ENCODE results near the gene MSRB3. TPM values are rescaled to one million over a fixed set of nuclear protein-coding genes. Genes with fewer than 3 reads are reported as not detected.
A peak's percentile ranks its signal among the peaks of the same experiment; 100 is the strongest.

The MSRB3 gene
- total RNA-seq, 3 donors from 2014 or later: 8.1 to 154 (median 18.3) TPM

DNA sequence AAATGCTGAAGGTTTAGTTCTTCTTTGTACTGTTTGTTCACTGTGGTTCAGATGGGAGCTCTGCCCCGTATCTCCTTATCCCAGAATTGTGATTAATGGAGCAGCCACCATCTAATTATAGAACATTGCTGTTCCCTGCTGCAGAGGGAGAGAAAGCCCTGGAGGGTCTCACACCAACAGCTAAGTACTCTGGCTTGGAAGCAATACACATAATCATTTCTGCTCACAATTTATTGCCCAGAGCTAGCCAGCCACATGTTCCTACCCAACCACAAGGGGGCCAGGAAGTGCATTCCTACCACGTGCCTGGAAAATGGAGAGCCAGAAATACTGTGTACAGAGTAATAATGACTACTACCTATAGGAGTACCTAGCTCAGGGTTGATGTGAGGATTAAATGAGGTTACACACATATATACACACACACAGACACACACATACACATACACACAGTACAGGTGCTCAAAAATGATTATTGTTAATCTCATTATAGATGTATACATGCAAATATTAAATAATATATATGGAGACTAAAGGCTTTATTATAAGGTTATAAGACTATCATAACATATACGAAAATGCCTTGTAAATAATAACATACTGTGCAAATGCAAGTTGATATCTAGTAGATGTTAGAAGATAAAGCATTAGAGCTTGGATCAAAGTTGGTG is 22.3 kb downstream of the MSRB3 start:
- H3K4me1 ChIP-seq (ENCODE audit: low read depth): no peaks in the 10 kb centered on the region
- DNase-seq: no peak

DNA sequence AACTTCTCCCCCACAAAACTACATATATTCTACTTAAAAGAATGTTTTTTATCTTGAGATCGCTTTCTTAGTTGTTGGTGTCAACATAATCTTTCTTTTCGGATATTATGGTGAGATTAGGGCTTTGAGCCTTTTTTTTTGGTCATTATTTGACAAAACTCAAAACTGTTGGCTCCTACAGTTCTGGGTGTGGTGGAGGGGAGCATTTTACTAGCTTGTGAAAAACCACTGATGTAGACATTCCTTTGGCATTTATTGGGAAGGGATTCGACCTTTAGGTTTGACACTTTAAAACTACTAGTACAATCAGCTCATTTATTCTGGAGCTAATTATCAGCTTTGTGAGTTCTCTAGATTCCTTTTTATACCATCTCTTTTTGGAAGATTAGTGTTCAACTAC is 24.4 kb downstream of the MSRB3 start:
- Histone ChIP-seq H3K9me3 (no peaks in the 10 kb centered on the region), H3K36me3 (ENCODE audit: low read depth) (no peaks in the 10 kb centered on the region), H3K4me3 (no peak overlapping the region), H3K4me1 (ENCODE audit: low read depth) (no peaks in the 10 kb centered on the region)
- intact Hi-C loops (cut with DNase I, micrococcal nuclease): no loop called here
- DNase-seq (no peak), ATAC-seq (no peak)
- TF ChIP-seq, protein P1, sequence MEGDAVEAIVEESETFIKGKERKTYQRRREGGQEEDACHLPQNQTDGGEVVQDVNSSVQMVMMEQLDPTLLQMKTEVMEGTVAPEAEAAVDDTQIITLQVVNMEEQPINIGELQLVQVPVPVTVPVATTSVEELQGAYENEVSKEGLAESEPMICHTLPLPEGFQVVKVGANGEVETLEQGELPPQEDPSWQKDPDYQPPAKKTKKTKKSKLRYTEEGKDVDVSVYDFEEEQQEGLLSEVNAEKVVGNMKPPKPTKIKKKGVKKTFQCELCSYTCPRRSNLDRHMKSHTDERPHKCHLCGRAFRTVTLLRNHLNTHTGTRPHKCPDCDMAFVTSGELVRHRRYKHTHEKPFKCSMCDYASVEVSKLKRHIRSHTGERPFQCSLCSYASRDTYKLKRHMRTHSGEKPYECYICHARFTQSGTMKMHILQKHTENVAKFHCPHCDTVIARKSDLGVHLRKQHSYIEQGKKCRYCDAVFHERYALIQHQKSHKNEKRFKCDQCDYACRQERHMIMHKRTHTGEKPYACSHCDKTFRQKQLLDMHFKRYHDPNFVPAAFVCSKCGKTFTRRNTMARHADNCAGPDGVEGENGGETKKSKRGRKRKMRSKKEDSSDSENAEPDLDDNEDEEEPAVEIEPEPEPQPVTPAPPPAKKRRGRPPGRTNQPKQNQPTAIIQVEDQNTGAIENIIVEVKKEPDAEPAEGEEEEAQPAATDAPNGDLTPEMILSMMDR (IDR thresholded peaks at IDR 0.05): no peak

More for the DNA sequence above, 22.3 kb downstream of the MSRB3 start:
- Histone ChIP-seq H3K4me3 (no peak overlapping the region), H3K9me3 (no peaks in the 10 kb centered on the region), H3K36me3 (ENCODE audit: low read depth) (no peaks in the 10 kb centered on the region)
- intact Hi-C loops (cut with DNase I, micrococcal nuclease): no loop called here
- ATAC-seq: peak; percentile 59
- TF ChIP-seq, protein P1 (IDR thresholded peaks at IDR 0.05): no peak

DNA sequence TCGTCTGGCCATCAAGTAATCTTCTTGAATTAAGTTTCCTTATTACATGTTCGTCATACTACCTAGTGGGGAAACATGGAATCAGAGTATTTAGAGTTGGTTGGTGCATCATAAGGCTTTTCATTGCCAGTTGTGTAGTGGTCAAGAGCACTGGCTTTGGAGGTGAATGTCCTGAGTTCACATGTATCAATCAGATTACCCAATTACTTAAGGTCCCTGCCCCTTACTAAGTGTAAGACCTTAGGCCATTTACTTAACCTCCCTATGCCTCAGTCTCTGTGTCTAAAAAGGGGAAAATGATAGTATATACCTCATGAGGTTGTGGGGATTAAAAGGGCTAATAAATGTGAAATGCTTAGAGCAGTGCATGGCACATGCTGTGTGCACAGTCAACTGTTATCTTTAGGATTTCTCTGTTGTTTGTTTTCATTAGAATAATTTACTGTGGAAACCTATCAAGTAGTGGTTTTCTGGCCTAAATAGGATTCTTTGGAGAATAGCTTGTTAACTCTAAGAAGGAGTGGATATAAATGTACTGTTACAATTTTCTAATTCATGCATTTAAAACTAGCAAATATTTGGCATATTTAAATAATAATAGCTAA is 27.0 kb downstream of the MSRB3 start:
- Histone ChIP-seq H3K4me1 (ENCODE audit: low read depth) (no peaks in the 10 kb centered on the region), H3K4me3 (no peak overlapping the region), H3K36me3 (ENCODE audit: low read depth) (no peaks in the 10 kb centered on the region), H3K9me3 (no peaks in the 10 kb centered on the region)
- TF ChIP-seq, protein P1 (IDR thresholded peaks at IDR 0.05): no peak
- no peak for ATAC-seq
- intact Hi-C loops (cut with DNase I, micrococcal nuclease): no loop called here
- DNase-seq: no peak

- Histone ChIP-seq H3K4me3 (no peak overlapping the region), H3K4me1 (ENCODE audit: low read depth) (no peaks in the 10 kb centered on the region), H3K36me3 (ENCODE audit: low read depth) (no peaks in the 10 kb centered on the region), H3K9me3 (no peaks in the 10 kb centered on the region)
- intact Hi-C loops (cut with DNase I, micrococcal nuclease): no loop called here
- DNase-seq (peak in 2 of 3 donors; percentile 24 to 49), ATAC-seq (peak; percentile 25)
- TF ChIP-seq, protein P1 (IDR thresholded peaks at IDR 0.05): peak; percentile 14
Observed at GRCh38 chr12:65306366-65307168, 28.1 kb downstream of the MSRB3 start.

GRCh38 chr12:65307169-65307501 is 28.7 kb downstream of the MSRB3 start:
- Histone ChIP-seq H3K36me3 (ENCODE audit: low read depth) (no peaks in the 10 kb centered on the region), H3K4me3 (no peak overlapping the region), H3K9me3 (no peaks in the 10 kb centered on the region), H3K4me1 (ENCODE audit: low read depth) (no peaks in the 10 kb centered on the region)
- TF ChIP-seq, protein P1 (IDR thresholded peaks at IDR 0.05): no peak
- DNase-seq (no peak), ATAC-seq (no peak)
- intact Hi-C loops (cut with DNase I, micrococcal nuclease): no loop called here
